GM12864 (cell line): ENCODE measurements around the gene ITGA5.

Experiments used
- DNase-seq: peaks from one replicate; pipeline ENCODE4 v3.0.0-alpha.2; 2011; ENCODE audit warnings: low read depth
- H3K4me3 ChIP-seq: 2 replicates; pipeline ENCODE4 v1.5.1; 2011; ENCODE audit warnings: mild to moderate bottlenecking, low read depth, low read length, control low read depth
- TF ChIP-seq, protein P1 (sequence below): IDR thresholded peaks from 2 replicates; pipeline ENCODE4 v1.5.1; 2011; ENCODE audit warnings: low read depth, mild to moderate bottlenecking, moderate library complexity, low read length, control low read depth, inconsistent platforms; ENCODE audit errors: missing control alignments

Gene ITGA5

DNA sequence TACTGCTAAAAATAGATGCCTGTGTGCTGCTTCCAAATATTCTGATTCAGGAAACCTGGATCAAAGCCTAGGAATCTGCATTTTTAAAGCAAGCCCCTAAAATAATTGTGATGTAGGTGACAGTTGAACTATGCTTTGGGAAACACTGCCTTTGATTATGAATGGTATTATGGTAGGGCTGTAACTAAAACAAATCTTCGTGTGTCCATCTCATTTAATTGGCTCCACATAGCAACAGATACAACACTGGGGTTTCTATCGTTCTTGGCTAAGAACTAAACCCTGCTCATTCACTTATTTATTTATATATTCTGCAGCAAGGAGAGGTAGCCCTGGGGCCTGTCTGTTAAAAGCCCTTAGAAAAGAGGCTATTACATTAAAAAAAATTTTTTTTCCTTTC is 23.0 kb upstream of the ITGA5 start:
- no peak for DNase-seq
- no peak overlapping the region for H3K4me3 ChIP-seq
- TF ChIP-seq, protein P1, sequence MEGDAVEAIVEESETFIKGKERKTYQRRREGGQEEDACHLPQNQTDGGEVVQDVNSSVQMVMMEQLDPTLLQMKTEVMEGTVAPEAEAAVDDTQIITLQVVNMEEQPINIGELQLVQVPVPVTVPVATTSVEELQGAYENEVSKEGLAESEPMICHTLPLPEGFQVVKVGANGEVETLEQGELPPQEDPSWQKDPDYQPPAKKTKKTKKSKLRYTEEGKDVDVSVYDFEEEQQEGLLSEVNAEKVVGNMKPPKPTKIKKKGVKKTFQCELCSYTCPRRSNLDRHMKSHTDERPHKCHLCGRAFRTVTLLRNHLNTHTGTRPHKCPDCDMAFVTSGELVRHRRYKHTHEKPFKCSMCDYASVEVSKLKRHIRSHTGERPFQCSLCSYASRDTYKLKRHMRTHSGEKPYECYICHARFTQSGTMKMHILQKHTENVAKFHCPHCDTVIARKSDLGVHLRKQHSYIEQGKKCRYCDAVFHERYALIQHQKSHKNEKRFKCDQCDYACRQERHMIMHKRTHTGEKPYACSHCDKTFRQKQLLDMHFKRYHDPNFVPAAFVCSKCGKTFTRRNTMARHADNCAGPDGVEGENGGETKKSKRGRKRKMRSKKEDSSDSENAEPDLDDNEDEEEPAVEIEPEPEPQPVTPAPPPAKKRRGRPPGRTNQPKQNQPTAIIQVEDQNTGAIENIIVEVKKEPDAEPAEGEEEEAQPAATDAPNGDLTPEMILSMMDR = no peak

DNA sequence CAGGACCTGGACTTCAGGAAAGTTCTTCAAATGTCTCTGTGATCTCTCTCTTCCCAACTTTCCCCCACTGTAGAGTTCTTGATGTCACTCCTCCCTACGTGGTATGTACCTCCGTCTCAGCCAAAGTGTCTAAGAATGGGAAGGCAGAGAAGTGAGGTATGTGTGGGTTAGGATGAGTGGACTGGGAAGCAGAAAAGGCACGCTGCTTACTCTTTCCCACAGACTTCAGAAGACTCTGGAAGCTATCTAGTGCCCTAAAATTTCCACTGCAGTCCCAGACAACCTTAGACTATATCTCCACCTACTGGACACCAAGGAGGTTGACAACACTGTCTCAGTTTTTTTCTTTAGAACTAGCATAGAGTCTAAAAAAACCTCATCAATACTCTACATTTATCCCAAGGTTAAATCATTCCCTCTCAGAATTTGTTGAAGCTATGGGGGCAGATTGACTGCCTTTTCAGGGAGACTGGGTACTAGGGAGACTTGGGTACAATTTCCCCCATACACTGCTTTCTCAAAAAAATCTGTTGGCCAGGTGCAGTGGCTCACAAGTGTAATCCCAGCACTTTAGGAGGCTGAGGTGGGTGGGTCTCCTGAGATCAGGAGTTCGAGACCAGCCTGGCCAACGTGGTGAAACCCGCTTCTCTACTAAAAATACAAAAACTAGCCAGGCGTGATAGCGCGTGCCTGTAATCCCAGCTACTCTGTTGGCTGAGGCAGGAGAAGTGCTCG is 20.6 kb upstream of the ITGA5 start:
- TF ChIP-seq, protein P1 = peak; percentile 77
- no peak overlapping the region for H3K4me3 ChIP-seq
- DNase-seq = no peak

DNA sequence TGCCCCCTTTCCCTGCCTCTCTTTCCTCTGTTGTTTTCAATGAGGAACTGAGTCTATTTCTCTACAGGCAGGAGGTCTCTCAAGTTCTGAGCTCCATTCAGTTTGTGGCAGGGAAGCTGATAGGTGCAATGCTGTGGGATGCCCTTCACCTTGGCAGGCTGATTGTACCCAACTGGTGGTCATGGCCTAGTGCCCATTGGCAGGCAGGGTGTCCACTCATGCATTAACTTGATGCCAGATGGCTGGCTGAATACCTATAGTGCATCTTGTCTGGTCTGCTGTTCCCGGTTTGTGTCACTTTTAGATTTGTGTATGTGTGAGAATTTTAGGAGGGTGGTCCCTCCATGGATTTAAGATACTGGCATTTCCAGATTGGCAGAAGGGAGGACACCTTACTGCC is 20.0 kb upstream of the ITGA5 start:
- H3K4me3 ChIP-seq = no peak overlapping the region
- TF ChIP-seq, protein P1 = no peak
- no peak for DNase-seq

DNA sequence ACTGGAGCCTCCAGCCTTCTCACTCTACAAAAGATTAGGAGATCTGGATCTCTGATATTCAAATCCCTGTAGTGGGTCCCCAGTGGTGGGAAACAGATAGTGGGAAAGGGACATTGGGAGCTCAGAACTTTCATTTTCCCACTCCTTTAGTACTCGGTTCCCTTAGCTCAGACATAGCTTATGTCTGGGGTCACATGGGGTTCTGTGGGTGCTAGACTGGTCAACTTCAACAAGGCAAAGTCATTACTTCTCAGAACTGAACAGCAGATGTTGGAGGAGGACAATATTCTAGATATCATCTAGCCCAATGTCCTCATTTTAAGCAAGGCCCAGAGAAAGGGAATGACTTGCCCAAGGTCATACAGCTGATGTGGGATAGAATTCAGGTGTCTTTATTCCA is 19.5 kb upstream of the ITGA5 start:
- H3K4me3 ChIP-seq = no peak overlapping the region
- TF ChIP-seq, protein P1 = no peak
- no peak for DNase-seq

DNA sequence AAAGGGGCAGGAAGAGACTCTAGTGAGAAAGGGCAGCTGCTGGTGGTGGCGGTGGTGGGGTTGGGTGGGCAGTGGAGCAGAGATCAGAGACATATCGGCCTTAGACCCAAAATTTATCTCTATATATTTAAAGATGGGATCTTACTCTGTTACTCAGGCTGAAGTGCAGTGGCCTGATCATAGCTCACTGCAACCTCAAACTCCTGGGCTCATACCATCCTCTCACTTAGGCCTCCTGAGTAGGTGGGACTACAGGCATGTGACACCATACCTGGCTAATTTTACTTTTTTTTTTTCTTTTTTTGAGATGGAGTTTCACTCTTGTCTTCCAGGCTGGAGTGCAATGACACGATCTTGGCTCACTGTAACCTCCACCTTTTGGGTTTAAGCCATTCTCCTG is 18.6 kb upstream of the ITGA5 start:
- H3K4me3 ChIP-seq = no peak overlapping the region
- TF ChIP-seq, protein P1 = no peak
- no peak for DNase-seq

DNA sequence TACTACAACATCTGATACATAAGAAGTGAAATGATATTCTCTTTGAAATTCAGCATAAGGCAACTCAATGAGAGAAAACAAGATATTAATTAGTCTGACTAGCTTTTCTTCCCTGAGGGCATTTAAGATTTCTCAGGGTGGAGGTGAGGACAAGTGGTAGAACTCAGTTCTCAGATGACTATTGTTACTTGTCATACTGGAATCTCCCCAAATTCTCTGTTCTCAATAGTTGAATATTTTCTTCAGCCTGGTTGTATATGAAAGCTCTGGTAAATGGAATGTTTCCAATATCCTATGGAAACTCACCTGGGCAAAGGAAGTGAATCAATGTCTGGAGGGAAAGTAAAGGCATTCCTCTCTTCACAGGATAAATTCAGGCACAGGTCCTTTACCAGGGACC is 18.2 kb upstream of the ITGA5 start:
- DNase-seq = no peak
- H3K4me3 ChIP-seq = no peak overlapping the region
- TF ChIP-seq, protein P1 = no peak

DNA sequence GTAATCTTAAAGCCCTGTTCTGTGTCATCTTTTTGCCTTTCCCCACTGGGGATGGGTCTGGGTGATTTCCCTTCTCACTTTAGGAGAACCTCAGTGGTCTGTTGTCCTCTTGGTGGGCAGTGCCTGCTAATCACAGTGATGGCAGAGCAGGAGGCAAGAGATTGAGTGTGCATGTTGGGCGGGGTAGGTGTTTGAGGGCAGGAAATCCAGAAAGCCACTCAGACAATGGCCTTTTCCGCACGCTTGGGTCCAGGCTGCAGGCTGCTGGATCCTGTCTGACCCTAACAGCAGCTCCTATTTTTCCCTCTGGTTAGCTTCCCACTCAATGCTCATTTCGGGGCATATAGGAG is 13.7 kb upstream of the ITGA5 start:
- DNase-seq = no peak

More for the DNA sequence above, 13.7 kb upstream of the ITGA5 start:
- TF ChIP-seq, protein P1 = no peak
- H3K4me3 ChIP-seq = no peak overlapping the region
